ENCODE data around the gene RTBDN.

Gene RTBDN

GRCh38 chr19:12838886-12839756 is 4.7 kb upstream of the RTBDN start:
- H3K27ac ChIP-seq = peak overlapping the region; percentile 74

GRCh38 chr19:12838182-12838885 is 4.0 kb upstream of the RTBDN start, which contains the start of gene MAST1:
Gene MAST1, plus strand, starts transcription at chr19:12838515. Its CDS starts 58 bp downstream, at chr19:12838573.
- H3K27ac ChIP-seq = peak within 1 kb of the TSS; percentile 74
- peak; percentile 96 for TF ChIP-seq CTCF (conservative IDR thresholded peaks at IDR 0.05)

More at GRCh38 chr19:12838886-12839756, 4.7 kb upstream of the RTBDN start:
- TF ChIP-seq CTCF (conservative IDR thresholded peaks at IDR 0.05) = no peak

- H3K27ac ChIP-seq = no peak overlapping the region
- TF ChIP-seq CTCF (conservative IDR thresholded peaks at IDR 0.05) = no peak
Measured at GRCh38 chr19:12837225-12837624, 2.8 kb upstream of the RTBDN start.

GRCh38 chr19:12836529-12836863 is 2.1 kb upstream of the RTBDN start:
- peak overlapping the region; percentile 55; the same call in 1 of the 2 replicates for H3K27ac ChIP-seq
- no peak for TF ChIP-seq CTCF (conservative IDR thresholded peaks at IDR 0.05)

GRCh38 chr19:12834976-12835757 is 788 bp upstream of the RTBDN start:
- H3K27ac ChIP-seq = no peak overlapping the region
- TF ChIP-seq CTCF (conservative IDR thresholded peaks at IDR 0.05) = no peak

GRCh38 chr19:12833738-12834565 is 427 bp downstream of the RTBDN start:
- H3K27ac ChIP-seq = peak overlapping the region; percentile 58; the same call in 1 of the 2 replicates

More at GRCh38 chr19:12833738-12834565, 427 bp downstream of the RTBDN start:
- no peak for TF ChIP-seq CTCF (conservative IDR thresholded peaks at IDR 0.05)

Data from VCaP (cell line).